GM23338 (cell line): ENCODE results near the gene CDH23. TPM values are rescaled to one million over a fixed set of nuclear protein-coding genes. Genes with fewer than 3 reads are reported as not detected.

Experiments
- ATAC-seq: fragments of 200-7000 bp; cut with Tn5 transposase; 3 replicates; pipeline ENCODE4 v1.9.1; 2020
- DNase-seq: peaks from one replicate; pipeline ENCODE4 v3.0.0-alpha.2; 2015; ENCODE audit warnings: low spot score
- H2AFZ ChIP-seq: fragments of 200-600 bp; sonication (generic); 2 replicates; pipeline ENCODE4 v1.8.0; 2016; ENCODE audit warnings: antibody characterized with exemption, mild to moderate bottlenecking, moderate library complexity
- H3F3A ChIP-seq: fragments of 200-600 bp; sonication (generic); replicated peaks from 2 replicates; pipeline ENCODE4 v1.8.0; 2017; ENCODE audit warnings: antibody characterized with exemption, mixed run types, low read depth
- H3K27ac ChIP-seq: fragments of 200-600 bp; sonication (generic); 2 replicates; pipeline ENCODE4 v1.6.1; 2016; ENCODE audit warnings: low read depth
- H3K27me3 ChIP-seq: fragments of 200-600 bp; sonication (generic); 2 replicates; pipeline ENCODE4 v1.8.0; 2016; ENCODE audit warnings: mild to moderate bottlenecking, mixed run types, moderate library complexity; ENCODE audit not compliant: insufficient read depth
- H3K36me3 ChIP-seq: fragments of 200-600 bp; sonication (generic); 2 replicates; pipeline ENCODE4 v1.8.0; 2016; ENCODE audit warnings: mild to moderate bottlenecking; ENCODE audit not compliant: insufficient read depth
- H3K4me1 ChIP-seq: fragments of 200-600 bp; sonication (generic); 2 replicates; pipeline ENCODE4 v1.8.0; 2016; ENCODE audit warnings: mild to moderate bottlenecking, moderate library complexity; ENCODE audit not compliant: insufficient read depth
- H3K4me2 ChIP-seq: fragments of 200-600 bp; sonication (generic); 2 replicates; pipeline ENCODE4 v1.7.1; 2017; ENCODE audit warnings: mixed run types
- H3K4me3 ChIP-seq: fragments of 200-600 bp; sonication (generic); 2 replicates; pipeline ENCODE4 v1.6.1; 2016; ENCODE audit warnings: mixed run types
- H3K79me2 ChIP-seq: fragments of 200-600 bp; sonication (generic); replicated peaks from 2 replicates; pipeline ENCODE4 v1.8.0; 2017; ENCODE audit warnings: mild to moderate bottlenecking; ENCODE audit not compliant: insufficient read depth
- H3K9me2 ChIP-seq: fragments of 200-600 bp; sonication (generic); 2 replicates; pipeline ENCODE4 v1.8.0; 2017; ENCODE audit not compliant: insufficient read depth
- H4K20me1 ChIP-seq: fragments of 200-600 bp; sonication (generic); replicated peaks from 2 replicates; pipeline ENCODE4 v1.8.0; 2017; ENCODE audit warnings: mild to moderate bottlenecking; ENCODE audit not compliant: insufficient read depth
- H3K27ac Mint-ChIP-seq: 2 replicates; pipeline ENCODE4 v1.8.0; 2020; ENCODE audit warnings: inconsistent platforms, mild to moderate bottlenecking, moderate library complexity, mixed read lengths
- H3K27me3 Mint-ChIP-seq: 3 replicates; pipeline ENCODE4 v1.8.0; 2022; ENCODE audit warnings: low read depth, mild to moderate bottlenecking, moderate library complexity, mixed read lengths, inconsistent platforms; ENCODE audit not compliant: insufficient read depth, poor library complexity
- H3K36me3 Mint-ChIP-seq: 3 replicates; pipeline ENCODE4 v1.8.0; 2021; ENCODE audit warnings: low read depth, mild to moderate bottlenecking, inconsistent platforms, moderate library complexity, mixed read lengths
- H3K4me1 Mint-ChIP-seq: 3 replicates; pipeline ENCODE4 v1.8.0; 2020; ENCODE audit warnings: mild to moderate bottlenecking, inconsistent platforms, mixed read lengths
- H3K4me3 Mint-ChIP-seq: 3 replicates; pipeline ENCODE4 v1.8.0; 2021; ENCODE audit warnings: moderate library complexity, mild to moderate bottlenecking, inconsistent platforms, mixed read lengths
- H3K9me3 Mint-ChIP-seq: 3 replicates; pipeline ENCODE4 v1.8.0; 2020; ENCODE audit warnings: moderate library complexity, mild to moderate bottlenecking, inconsistent platforms, mixed read lengths
- CTCF ChIP-seq, 2 experiments: fragments of 200-600 bp in 1 of 2; sonication (generic) in 1 of 2; conservative IDR thresholded peaks; 2 replicates each; pipeline versions ENCODE4 v1.5.1 to v1.6.1; 2016 to 2017; ENCODE audit warnings: antibody characterized with exemption in 2 of 2, low read depth in 2 of 2, mild to moderate bottlenecking in 2 of 2, moderate library complexity in 1 of 2
- NANOG ChIP-seq: IDR thresholded peaks from 2 replicates; pipeline ENCODE4 v1.6.1; 2016; ENCODE audit warnings: antibody characterized with exemption, borderline replicate concordance
- REST ChIP-seq: IDR thresholded peaks from one replicate; pipeline ENCODE4 v1.6.1; 2018; ENCODE audit warnings: antibody characterized with exemption; ENCODE audit not compliant: unreplicated experiment
- ZNF462 ChIP-seq: fragments of 250-450 bp; sonication (Bioruptor Pico); IDR thresholded peaks from 2 replicates; pipeline ENCODE4 v1.5.0; 2020; ENCODE audit warnings: mild to moderate bottlenecking, moderate library complexity
- polyA plus RNA-seq: library from polyadenylated mRNA; unstranded; fragments of >200 nt; fragmentation: Nextera tagmentation; extraction: Ambion mirVana; gene quantifications from 2 replicates; pipeline ENCODE4 v1.2.1, GENCODE V29; 2016
- total RNA-seq: library from RNA; depleted of rRNA; stranded (reverse); fragments of >200 nt; shearing (Covaris generic); gene quantifications from 2 replicates; pipeline ENCODE4 v1.2.3, GENCODE V29; 2014

The CDH23 gene
- total and polyA plus RNA-seq, 2 experiments from 2014 or later, result 0.95 to 4.3 TPM

- TF ChIP-seq ZNF462 (CRISPR knock-in tag) (no peak), CTCF (conservative IDR thresholded peaks at IDR 0.05; ENCODE audit: low read depth in 2 of 2) (no peak)
Measured at GRCh38 chr10:71577345-71577744, 180.6 kb downstream of the CDH23 start (continued).

- H3K27ac ChIP-seq, result no peak overlapping the region
- H3K4me2 ChIP-seq, result no peak overlapping the region
- H3K27me3 ChIP-seq, result no peaks in the 10 kb centered on the region
- peaks cover 48% of the 10 kb centered on the region for H3K4me1 Mint-ChIP-seq
- H3F3A ChIP-seq, result no peaks in the 10 kb centered on the region
- H3K9me2 ChIP-seq, result no peaks in the 10 kb centered on the region
- no peak overlapping the region for H3K4me3 ChIP-seq
- TF ChIP-seq NANOG, result no peak
- TF ChIP-seq REST, result peak; percentile 71
- H3K27ac Mint-ChIP-seq, result no peak overlapping the region
- no peaks in the 10 kb centered on the region for H3K79me2 ChIP-seq
- DNase-seq, result no peak
- peak; percentile 9; the same call in 2 of the 3 replicates for ATAC-seq
- no peaks in the 10 kb centered on the region for H3K36me3 Mint-ChIP-seq
- no peaks in the 10 kb centered on the region for H3K9me3 Mint-ChIP-seq
- H3K4me3 Mint-ChIP-seq, result no peak overlapping the region
- peaks cover 7% of the 10 kb centered on the region for H3K27me3 Mint-ChIP-seq
- H4K20me1 ChIP-seq, result no peaks in the 10 kb centered on the region
- no peaks in the 10 kb centered on the region for H3K36me3 ChIP-seq
- no peaks in the 10 kb centered on the region; the same call in 1 of the 2 replicates for H3K4me1 ChIP-seq
- H2AFZ ChIP-seq, result no peak overlapping the region
Measured at GRCh38 chr10:71578069-71578468, 181.3 kb downstream of the CDH23 start.
